ENCODE measurements around the gene GOLGA3.

GRCh38 chr12:132872975-132873421 is 44.3 kb upstream of the GOLGA3 start:
- TF ChIP-seq EZH2 (IDR thresholded peaks at IDR 0.05; ENCODE audit: insufficient read depth, low read length) (no peak), CTCF (IDR thresholded peaks at IDR 0.05; ENCODE audit: insufficient read depth, low read depth, low read length) (no peak)
